H1 (cell line): ENCODE results near the gene PKIB. TPM values are rescaled to one million over a fixed set of nuclear protein-coding genes. Genes with fewer than 3 reads are reported as not detected.

Source experiments
- CTCF ChIA-PET: fragments of 300-600 bp; sonication (Branson Sonifier 250); formaldehyde crosslinking; loops from one replicate; lab custom pipeline; 2021; ENCODE audit not compliant: partially characterized antibody; lab: Charles Lee
- POLR2A ChIA-PET: fragments of 300-600 bp; sonication (Branson Sonifier 250); formaldehyde crosslinking; loops from one replicate; lab custom pipeline; 2021; ENCODE audit warnings: inconsistent platforms; ENCODE audit not compliant: partially characterized antibody; lab: Charles Lee
- DNase-seq, 2 experiments: peaks; one replicate each; pipeline versions ENCODE4 v3.0.0 to v3.0.0-alpha.2; 2010 to 2022; ENCODE audit warnings: low spot score in 2 of 2, low read depth in 1 of 2, mixed read lengths in 1 of 2
- FAIRE-seq: peaks from 2 replicates; lab custom pipeline; 2011; peaks lifted over from hg19 to GRCh38; lab: Jason Lieb, UNC
- H2AFZ ChIP-seq: 2 replicates; pipeline ENCODE4 v1.8.1; 2012; ENCODE audit warnings: low read length, inconsistent platforms
- H2AK5ac ChIP-seq: 2 replicates; pipeline ENCODE4 v1.6.1; 2013; ENCODE audit warnings: low read depth, low read length
- H2BK120ac ChIP-seq: replicated peaks from 2 replicates; pipeline ENCODE3; 2013; ENCODE audit warnings: low read depth, low read length, inconsistent platforms
- H2BK12ac ChIP-seq: 2 replicates; pipeline ENCODE4 v1.6.1; 2013; ENCODE audit warnings: low read depth, low read length
- H2BK15ac ChIP-seq: 2 replicates; pipeline ENCODE4 v1.6.1; 2013; ENCODE audit warnings: low read length
- H2BK20ac ChIP-seq: 2 replicates; pipeline ENCODE4 v1.6.1; 2013; ENCODE audit warnings: low read length
- H2BK5ac ChIP-seq: 2 replicates; pipeline ENCODE4 v1.6.1; 2013; ENCODE audit warnings: low read depth, low read length
- H3K14ac ChIP-seq: 2 replicates; pipeline ENCODE4 v1.6.1; 2013; ENCODE audit warnings: inconsistent platforms; ENCODE audit not compliant: insufficient read length
- H3K18ac ChIP-seq: 2 replicates; pipeline ENCODE4 v1.6.1; 2013; ENCODE audit warnings: low read length; ENCODE audit errors: extremely low read depth
- H3K23ac ChIP-seq: 2 replicates; pipeline ENCODE4 v1.6.1; 2013; ENCODE audit warnings: inconsistent platforms; ENCODE audit not compliant: insufficient read length
- H3K23me2 ChIP-seq: 2 replicates; pipeline ENCODE4 v1.6.1; 2013; ENCODE audit warnings: low read depth, low read length
- H3K27ac ChIP-seq: 2 replicates; pipeline ENCODE4 v1.6.1; 2011; ENCODE audit warnings: low read depth, low read length, inconsistent platforms
- H3K27me3 ChIP-seq, 4 experiments: replicated peaks in 1 of 4; 1 replicate in 1 of 4; 2 replicates in 3 of 4; pipeline versions ENCODE4 v1.6.1 to v1.8.1; 2011 to 2013; ENCODE audit warnings: low read length in 3 of 4, mild to moderate bottlenecking in 3 of 4, inconsistent platforms in 2 of 4, mixed read lengths in 2 of 4, moderate library complexity in 1 of 4; ENCODE audit not compliant: control insufficient read depth in 3 of 4, insufficient read depth in 3 of 4; ENCODE audit errors: extremely low read depth in 1 of 4
- H3K36me3 ChIP-seq, 4 experiments: 2 replicates each; pipeline versions ENCODE4 v1.6.1 to v1.8.1; 2011 to 2013; ENCODE audit warnings: mild to moderate bottlenecking in 4 of 4, low read length in 3 of 4, moderate library complexity in 2 of 4, control low read depth in 1 of 4, inconsistent platforms in 1 of 4; ENCODE audit not compliant: insufficient read depth in 4 of 4, control insufficient read depth in 2 of 4
- H3K4ac ChIP-seq: replicated peaks from 2 replicates; pipeline ENCODE3; 2013; ENCODE audit warnings: low read length, low read depth, mixed read lengths, inconsistent platforms; ENCODE audit not compliant: insufficient read length
- H3K4me1 ChIP-seq, 4 experiments: replicated peaks in 1 of 4; 1 replicate in 1 of 4; 2 replicates in 3 of 4; pipeline versions ENCODE4 v1.6.1 to v1.8.1; 2011 to 2013; ENCODE audit warnings: low read length in 3 of 4, inconsistent platforms in 2 of 4, mixed read lengths in 1 of 4; ENCODE audit not compliant: insufficient read depth in 4 of 4, control insufficient read depth in 3 of 4
- H3K4me2 ChIP-seq, 2 experiments: 2 replicates each; pipeline versions ENCODE4 v1.6.1 to v1.8.1; 2011 to 2013; ENCODE audit warnings: low read depth in 2 of 2, low read length in 2 of 2, control low read depth in 1 of 2, inconsistent platforms in 1 of 2, mild to moderate bottlenecking in 1 of 2; ENCODE audit not compliant: insufficient read depth in 1 of 2
- H3K4me3 ChIP-seq, 4 experiments: fragments of 200-600, 300-600 bp in 1 of 4; sonication (generic), shearing (Covaris generic), sonication (Bioruptor Twin) in 1 of 4; 2 replicates each; pipeline versions ENCODE4 v1.5.1 to v1.8.1; 2011 to 2016; ENCODE audit warnings: low read length in 4 of 4, low read depth in 3 of 4, control low read depth in 2 of 4, inconsistent platforms in 2 of 4, mild to moderate bottlenecking in 2 of 4, mixed read lengths in 1 of 4, moderate library complexity in 1 of 4; ENCODE audit not compliant: insufficient read depth in 2 of 4; ENCODE audit errors: extremely low read depth in 1 of 4
- H3K56ac ChIP-seq: replicated peaks from 2 replicates; pipeline ENCODE3; 2013; ENCODE audit warnings: low read depth, mild to moderate bottlenecking, mixed read lengths, low read length, inconsistent platforms; ENCODE audit not compliant: insufficient read length
- H3K79me1 ChIP-seq: 2 replicates; pipeline ENCODE4 v1.6.1; 2013; ENCODE audit warnings: low read depth, low read length, control low read depth
- H3K79me2 ChIP-seq, 2 experiments: 2 replicates each; pipeline versions ENCODE4 v1.6.1 to v1.8.1; 2012 to 2013; ENCODE audit warnings: low read length in 2 of 2, mild to moderate bottlenecking in 2 of 2, inconsistent platforms in 1 of 2; ENCODE audit not compliant: insufficient read depth in 2 of 2, control insufficient read depth in 1 of 2
- H3K9ac ChIP-seq, 4 experiments: replicated peaks in 1 of 4; 1 replicate in 1 of 4; 2 replicates in 3 of 4; pipeline versions ENCODE4 v1.6.1 to v1.8.1; 2011 to 2013; ENCODE audit warnings: low read depth in 3 of 4, low read length in 3 of 4, control low read depth in 2 of 4, mild to moderate bottlenecking in 2 of 4, moderate library complexity in 2 of 4, inconsistent platforms in 1 of 4; ENCODE audit errors: extremely low read depth in 1 of 4
- H3K9me3 ChIP-seq, 2 experiments: 2 replicates each; pipeline versions ENCODE4 v1.6.1 to v1.8.1; 2012 to 2013; ENCODE audit warnings: mild to moderate bottlenecking in 2 of 2, moderate library complexity in 2 of 2, control low read depth in 1 of 2, inconsistent platforms in 1 of 2, low read depth in 1 of 2, low read length in 1 of 2, mixed read lengths in 1 of 2; ENCODE audit not compliant: insufficient read depth in 2 of 2
- H4K20me1 ChIP-seq, 2 experiments: replicated peaks in 1 of 2; 2 replicates each; pipeline versions ENCODE3 to v1.8.1; 2011 to 2013; ENCODE audit warnings: inconsistent platforms in 2 of 2, low read length in 2 of 2, mild to moderate bottlenecking in 1 of 2; ENCODE audit not compliant: insufficient read depth in 2 of 2, control insufficient read depth in 1 of 2
- H4K5ac ChIP-seq: 2 replicates; pipeline ENCODE4 v1.6.1; 2013; ENCODE audit warnings: low read length, low read depth, mixed read lengths, inconsistent platforms; ENCODE audit not compliant: insufficient read length
- H4K8ac ChIP-seq: 2 replicates; pipeline ENCODE4 v1.8.0; 2013; ENCODE audit warnings: mild to moderate bottlenecking, moderate library complexity, low read length, inconsistent platforms; ENCODE audit not compliant: insufficient read depth; ENCODE audit errors: extremely low read depth
- H4K91ac ChIP-seq: replicated peaks from 2 replicates; pipeline ENCODE3; 2013; ENCODE audit warnings: low read length, mixed read lengths, inconsistent platforms; ENCODE audit not compliant: insufficient read length
- BACH1 ChIP-seq: IDR thresholded peaks from 2 replicates; pipeline ENCODE4 v1.6.1; 2012; ENCODE audit warnings: low read length, improper control_type of control experiment
- CHD2 ChIP-seq: IDR thresholded peaks from 2 replicates; pipeline ENCODE4 v1.6.1; 2012; ENCODE audit warnings: low read length, improper control_type of control experiment
- FOSL1 ChIP-seq: IDR thresholded peaks from 2 replicates; pipeline ENCODE4 v1.6.1; 2011; ENCODE audit warnings: mild to moderate bottlenecking, low read depth, low read length, moderate library complexity; ENCODE audit not compliant: insufficient read depth
- GABPA ChIP-seq: IDR thresholded peaks from 2 replicates; pipeline ENCODE4 v1.6.1; 2011; ENCODE audit warnings: mild to moderate bottlenecking, low read length, moderate library complexity, borderline replicate concordance; ENCODE audit not compliant: insufficient read depth
- GTF2F1 ChIP-seq: IDR thresholded peaks from 2 replicates; pipeline ENCODE4 v1.6.1; 2012; ENCODE audit warnings: low read depth, low read length, improper control_type of control experiment, borderline replicate concordance
- KDM5A ChIP-seq: fragments of 200-600 bp; IDR thresholded peaks from 2 replicates; pipeline ENCODE4 v1.7.1; 2012; ENCODE audit warnings: mild to moderate bottlenecking, low read length, inconsistent platforms, mixed read lengths
- NRF1 ChIP-seq: IDR thresholded peaks from 2 replicates; pipeline ENCODE4 v1.6.1; 2011; ENCODE audit warnings: mild to moderate bottlenecking, low read depth, low read length, improper control_type of control experiment
- POLR2AphosphoS5 ChIP-seq: IDR thresholded peaks from 2 replicates; pipeline ENCODE4 v1.6.1; 2011; ENCODE audit warnings: low read depth, low read length
- RAD21 ChIP-seq, 2 experiments: IDR thresholded peaks in 1 of 2; conservative IDR thresholded peaks in 1 of 2; 2 replicates each; pipeline ENCODE4 v1.6.1; 2011; ENCODE audit warnings: low read depth in 2 of 2, low read length in 2 of 2, improper control_type of control experiment in 1 of 2, inconsistent platforms in 1 of 2, mild to moderate bottlenecking in 1 of 2, moderate library complexity in 1 of 2
- RBBP5 ChIP-seq: IDR thresholded peaks from 2 replicates; pipeline ENCODE4 v1.7.1; 2012; ENCODE audit warnings: low read depth, mild to moderate bottlenecking, inconsistent platforms, low read length, moderate library complexity, borderline replicate concordance
- SIN3A ChIP-seq, 2 experiments: IDR thresholded peaks in 1 of 2; conservative IDR thresholded peaks in 1 of 2; 2 replicates each; pipeline ENCODE4 v1.6.1; 2011 to 2012; ENCODE audit warnings: low read length in 2 of 2, improper control_type of control experiment in 1 of 2, low read depth in 1 of 2, mild to moderate bottlenecking in 1 of 2
- SIX5 ChIP-seq: IDR thresholded peaks from 2 replicates; pipeline ENCODE4 v1.6.1; 2011; ENCODE audit warnings: mild to moderate bottlenecking, low read depth, low read length
- SP1 ChIP-seq: IDR thresholded peaks from 2 replicates; pipeline ENCODE4 v1.6.1; 2011; ENCODE audit warnings: low read depth, low read length
- TEAD4 ChIP-seq: IDR thresholded peaks from 2 replicates; pipeline ENCODE4 v1.6.1; 2012; ENCODE audit warnings: low read depth, low read length, inconsistent platforms, mixed read lengths
- WGBS, 2 experiments: shearing (Covaris generic) in 1 of 2; methylation state at CpG; one replicate each; pipeline versions ENCODE4 v1.1.6 to v1.1.7; 2013 to 2015; ENCODE audit warnings: low lambda C conversion rate in 2 of 2, mixed read lengths in 2 of 2, inconsistent platforms in 1 of 2, low coverage in 1 of 2, missing lambda C conversion rate in 1 of 2; ENCODE audit not compliant: insufficient replicate concordance in 2 of 2, insufficient coverage in 1 of 2, insufficient read length in 1 of 2; ENCODE audit errors: extremely low coverage in 1 of 2, missing lambda C conversion rate in 1 of 2; 5-methylcytosine and 5-hydroxymethylcytosine counted together
- polyA plus RNA-seq, 7 experiments: library from polyadenylated mRNA; depleted of rRNA in 3 of 7; stranded (reverse) in 5 of 7; unstranded in 2 of 7; fragments of >200 nt in 5 of 7; fragments of 200-250 nt in 2 of 7; gene quantifications; 1 replicate in 5 of 7; 2 replicates in 1 of 7; 4 replicates in 1 of 7; pipeline versions ENCODE4 v1.2.1 to v1.2.3, GENCODE V29; 2011 to 2013; ENCODE audit warnings: missing spikeins in 2 of 7, mixed read lengths in 2 of 7
- total RNA-seq: library from RNA; stranded (reverse); fragmentation: NEBNext Ultra II Directional; extraction: Animal tissue kit (Norgen Biotek cat#: 25700); gene quantifications from 2 replicates; pipeline ENCODE4 v1.2.1, GENCODE V29; 2021

The PKIB gene
- total and polyA plus RNA-seq, 2 of the 8 experiments (the other 6 are each of a cell fraction or from before 2014, with no cell fraction given), result 13.5 to 73.3 TPM

DNA sequence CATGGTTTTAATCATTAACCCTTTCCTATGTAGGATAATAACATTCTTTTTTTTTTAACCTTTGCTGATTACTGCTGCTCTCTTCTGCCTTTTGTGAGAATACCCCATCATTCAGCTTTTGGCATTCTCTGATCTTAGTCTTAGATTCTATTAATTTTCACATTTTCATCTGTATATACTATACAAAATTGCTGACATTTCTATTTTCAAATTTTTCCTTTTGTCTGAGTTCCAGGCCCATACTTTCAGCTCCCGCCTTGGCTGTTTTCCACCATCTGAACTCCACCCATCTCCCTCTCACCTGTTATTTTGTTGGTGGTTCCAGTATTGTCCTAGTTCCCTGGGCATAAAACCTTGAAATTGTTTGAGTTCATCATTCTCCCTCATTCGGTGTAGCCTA, 59.2 kb downstream of the PKIB start:
- FAIRE-seq, result no peak
- DNase-seq, result no peak
- Histone ChIP-seq H2BK12ac (no peak overlapping the region), H3K23me2 (no peaks in the 10 kb centered on the region), H2BK20ac (no peak overlapping the region), H3K36me3 (no peaks in the 10 kb centered on the region; a peak in 1 of 8 replicates), H4K5ac (no peak overlapping the region), H2BK120ac (no peak overlapping the region), H2AK5ac (no peak overlapping the region), H3K56ac (no peak overlapping the region), H3K79me1 (no peaks in the 10 kb centered on the region), H3K4me3 (no peak overlapping the region), H3K14ac (no peak overlapping the region), H3K23ac (no peak overlapping the region), H2AFZ (no peak overlapping the region), H4K91ac (no peak overlapping the region), H3K4me2 (no peak overlapping the region), H2BK15ac (no peak overlapping the region), H4K8ac (no peak overlapping the region), H3K4me1 (no peaks in the 10 kb centered on the region), H3K9me3 (no peaks in the 10 kb centered on the region), H2BK5ac (no peak overlapping the region), H3K79me2 (no peaks in the 10 kb centered on the region), H3K27me3 (no peaks in the 10 kb centered on the region), H4K20me1 (no peaks in the 10 kb centered on the region), H3K4ac (no peak overlapping the region), H3K18ac (no peak overlapping the region), H3K27ac (no peak overlapping the region), H3K9ac (no peak overlapping the region)
- WGBS, 2 experiments, result 59% methylated on average over 2 of the region's 2 CpGs; no CpG with 5 or more reads in 1 of the 2 experiments
- ChIA-PET CTCF (no interaction called here), POLR2A (no interaction called here)
- TF ChIP-seq GABPA (no peak), RBBP5 (no peak), TEAD4 (no peak), POLR2AphosphoS5 (no peak), KDM5A (no peak), SP1 (no peak), NRF1 (no peak), SIN3A (conservative IDR thresholded peaks at IDR 0.05 in 1 of 2, IDR thresholded peaks at IDR 0.05 in 1 of 2; ENCODE audit: low read depth in 1 of 2, low read length in 2 of 2) (no peak), FOSL1 (no peak), BACH1 (no peak), SIX5 (no peak), RAD21 (IDR thresholded peaks at IDR 0.05 in 1 of 2, conservative IDR thresholded peaks at IDR 0.05 in 1 of 2; ENCODE audit: low read depth in 2 of 2, low read length in 2 of 2) (no peak), GTF2F1 (no peak), CHD2 (no peak)
